ENCODE results near the gene DLG5. TPM values are rescaled to one million over a fixed set of nuclear protein-coding genes. Genes with fewer than 3 reads are reported as not detected.

Gene DLG5
- total RNA-seq, 4 donors from 2014 or later, result 45.4 to 92.4 (median 61.2) TPM

GRCh38 chr10:77972148-77972547 lies 45.6 kb upstream of the DLG5 start:
- WGBS, 2 donors, result 70 to 71% methylated on average over 5 of the region's 5 CpGs

DNA sequence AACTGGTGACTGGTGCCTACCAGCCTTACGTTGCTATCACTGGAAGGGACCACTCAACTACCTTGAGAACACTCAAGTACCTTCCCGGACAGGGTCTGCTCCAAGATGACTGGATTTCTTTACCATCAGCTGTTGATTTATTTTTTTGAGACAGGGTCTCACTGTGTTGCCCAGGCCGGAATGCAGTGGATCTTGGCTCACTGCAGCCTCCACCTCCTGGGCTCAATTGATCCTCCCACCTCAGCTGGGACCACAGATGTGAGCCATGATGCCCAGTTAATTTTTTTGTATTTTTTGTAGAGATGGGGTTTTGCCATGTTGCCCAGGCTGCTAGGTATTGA lies 45.2 kb upstream of the DLG5 start:
- intact Hi-C loops (cut with DNase I), result no loop called here
- no peak for DNase-seq
- Histone ChIP-seq H3K27me3 (no peaks in the 10 kb centered on the region), H3K27ac (peak overlapping the region; percentile 67 to 80 (median 73)), H3K9me3 (no peaks in the 10 kb centered on the region), H3K4me1 (peaks cover 10 to 14% of the 10 kb centered on the region in 2 donors), H3K4me3 (replicated peaks in 1 of 3) (no peak overlapping the region), H3K36me3 (peaks cover 0 to under 1% of the 10 kb centered on the region in 2 donors)
- TF ChIP-seq, protein P1, sequence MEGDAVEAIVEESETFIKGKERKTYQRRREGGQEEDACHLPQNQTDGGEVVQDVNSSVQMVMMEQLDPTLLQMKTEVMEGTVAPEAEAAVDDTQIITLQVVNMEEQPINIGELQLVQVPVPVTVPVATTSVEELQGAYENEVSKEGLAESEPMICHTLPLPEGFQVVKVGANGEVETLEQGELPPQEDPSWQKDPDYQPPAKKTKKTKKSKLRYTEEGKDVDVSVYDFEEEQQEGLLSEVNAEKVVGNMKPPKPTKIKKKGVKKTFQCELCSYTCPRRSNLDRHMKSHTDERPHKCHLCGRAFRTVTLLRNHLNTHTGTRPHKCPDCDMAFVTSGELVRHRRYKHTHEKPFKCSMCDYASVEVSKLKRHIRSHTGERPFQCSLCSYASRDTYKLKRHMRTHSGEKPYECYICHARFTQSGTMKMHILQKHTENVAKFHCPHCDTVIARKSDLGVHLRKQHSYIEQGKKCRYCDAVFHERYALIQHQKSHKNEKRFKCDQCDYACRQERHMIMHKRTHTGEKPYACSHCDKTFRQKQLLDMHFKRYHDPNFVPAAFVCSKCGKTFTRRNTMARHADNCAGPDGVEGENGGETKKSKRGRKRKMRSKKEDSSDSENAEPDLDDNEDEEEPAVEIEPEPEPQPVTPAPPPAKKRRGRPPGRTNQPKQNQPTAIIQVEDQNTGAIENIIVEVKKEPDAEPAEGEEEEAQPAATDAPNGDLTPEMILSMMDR (IDR thresholded peaks at IDR 0.05), result no peak
- no peak for TF ChIP-seq POLR2A (IDR thresholded peaks at IDR 0.05)
- 89 to 94% methylated on average over 3 of the region's 3 CpGs for WGBS, 2 donors

More at GRCh38 chr10:77972148-77972547, 45.6 kb upstream of the DLG5 start:
- Histone ChIP-seq H3K4me3 (replicated peaks in 1 of 3) (no peak overlapping the region), H3K27ac (peak overlapping the region in 2 of 3 donors; percentile 67 to 80), H3K9me3 (no peaks in the 10 kb centered on the region), H3K4me1 (peaks cover 10 to 14% of the 10 kb centered on the region in 2 donors), H3K36me3 (peaks cover 0 to 4% of the 10 kb centered on the region in 2 donors), H3K27me3 (no peaks in the 10 kb centered on the region)
- DNase-seq, result no peak
- intact Hi-C loops (cut with DNase I), result no loop called here
- TF ChIP-seq, protein P1 (IDR thresholded peaks at IDR 0.05), result no peak
- TF ChIP-seq POLR2A (IDR thresholded peaks at IDR 0.05), result no peak

- Histone ChIP-seq H3K27ac (peak overlapping the region; percentile 67 to 80 (median 73)), H3K36me3 (no peaks in the 10 kb centered on the region), H3K9me3 (no peaks in the 10 kb centered on the region), H3K27me3 (no peaks in the 10 kb centered on the region), H3K4me1 (peaks cover 10 to 14% of the 10 kb centered on the region in 2 donors), H3K4me3 (replicated peaks in 1 of 3) (no peak overlapping the region)
- intact Hi-C loops (cut with DNase I), result no loop called here
- no peak for TF ChIP-seq POLR2A (IDR thresholded peaks at IDR 0.05)
- TF ChIP-seq, protein P1 (IDR thresholded peaks at IDR 0.05), result no peak
- WGBS, 2 donors, result 52 to 60% methylated on average over 7 of the region's 7 CpGs
- DNase-seq, result peak; percentile 42 to 56
Measured at GRCh38 chr10:77970869-77971803, 44.6 kb upstream of the DLG5 start.

GRCh38 chr10:77969114-77969513 lies 42.6 kb upstream of the DLG5 start:
- Histone ChIP-seq H3K9me3 (no peaks in the 10 kb centered on the region), H3K4me3 (replicated peaks in 1 of 3) (no peak overlapping the region), H3K36me3 (no peaks in the 10 kb centered on the region), H3K27me3 (no peaks in the 10 kb centered on the region), H3K4me1 (peaks cover 10 to 14% of the 10 kb centered on the region in 2 donors), H3K27ac (no peak overlapping the region)
- intact Hi-C loops (cut with DNase I), result no loop called here
- DNase-seq, result peak; percentile 19 to 34
- TF ChIP-seq, protein P1 (IDR thresholded peaks at IDR 0.05), result no peak
- no peak for TF ChIP-seq POLR2A (IDR thresholded peaks at IDR 0.05)
- WGBS, 2 donors, result 39 to 53% methylated on average over 4 of the region's 4 CpGs

- WGBS, 2 donors, result 31 to 39% methylated on average over 8 of the region's 8 CpGs
- DNase-seq, result no peak
- Histone ChIP-seq H3K4me3 (replicated peaks in 1 of 3) (no peak overlapping the region), H3K36me3 (no peaks in the 10 kb centered on the region), H3K4me1 (peaks cover 10 to 14% of the 10 kb centered on the region in 2 donors), H3K27ac (no peak overlapping the region), H3K27me3 (no peaks in the 10 kb centered on the region), H3K9me3 (no peaks in the 10 kb centered on the region)
- no peak for TF ChIP-seq POLR2A (IDR thresholded peaks at IDR 0.05)
- TF ChIP-seq, protein P1 (IDR thresholded peaks at IDR 0.05), result no peak
- intact Hi-C loops (cut with DNase I), result no loop called here
Measured at GRCh38 chr10:77967611-77968022, 41.1 kb upstream of the DLG5 start.

All from thyroid gland (tissue), 4 donors.